Spleen (tissue), 11 donors: Measurements from ENCODE around the gene HMCN2. TPM values are rescaled to one million over a fixed set of nuclear protein-coding genes. Genes with fewer than 3 reads are reported as not detected.

Experiments used
- DNase-seq: peaks from one replicate; pipeline ENCODE4 v3.0.0-alpha.2; 2020
- H3K27ac ChIP-seq, 8 donors: fragments of 200-600 bp; sonication (generic) in 7 of 8; 1 replicate in 4 of 8; 2 replicates in 4 of 8; pipeline versions ENCODE4 v1.5.0 to v1.8.0; 2016 to 2021; ENCODE audit warnings: inconsistent platforms in 4 of 8, mild to moderate bottlenecking in 4 of 8, moderate library complexity in 1 of 8
- H3K27me3 ChIP-seq, 7 donors: fragments of 200-600 bp; sonication (generic) in 6 of 7; replicated peaks in 1 of 7; 1 replicate in 4 of 7; 2 replicates in 3 of 7; pipeline versions ENCODE4 v1.5.0 to v1.8.0; 2016 to 2021; ENCODE audit warnings: inconsistent platforms in 3 of 7, mild to moderate bottlenecking in 1 of 7
- H3K36me3 ChIP-seq, 6 donors: fragments of 200-600 bp; sonication (generic) in 5 of 6; 1 replicate in 4 of 6; 2 replicates in 2 of 6; pipeline versions ENCODE4 v1.5.0 to v1.8.0; 2016 to 2021; ENCODE audit warnings: inconsistent platforms in 2 of 6
- H3K4me1 ChIP-seq, 6 donors: fragments of 200-600 bp; sonication (generic) in 5 of 6; 1 replicate in 3 of 6; 2 replicates in 3 of 6; pipeline versions ENCODE4 v1.5.0 to v1.8.0; 2016 to 2021; ENCODE audit warnings: inconsistent platforms in 3 of 6
- H3K4me3 ChIP-seq, 8 donors: fragments of 200-600 bp; sonication (generic) in 7 of 8; 1 replicate in 4 of 8; 2 replicates in 4 of 8; pipeline versions ENCODE4 v1.5.0 to v1.8.0; 2016 to 2021; ENCODE audit warnings: inconsistent platforms in 4 of 8, mild to moderate bottlenecking in 4 of 8, moderate library complexity in 2 of 8
- H3K9me3 ChIP-seq, 8 donors: fragments of 200-600 bp; sonication (generic) in 7 of 8; 1 replicate in 4 of 8; 2 replicates in 4 of 8; pipeline versions ENCODE4 v1.5.0 to v1.8.0; 2016 to 2021; ENCODE audit warnings: inconsistent platforms in 4 of 8
- CTCF ChIP-seq, 11 experiments: fragments of 200-600 bp in 7 of 11; fragments of 450-650 bp in 4 of 11; sonication (generic) in 4 of 11; IDR thresholded peaks in 8 of 11; conservative IDR thresholded peaks in 3 of 11; 1 replicate in 7 of 11; 2 replicates in 4 of 11; pipeline versions ENCODE4 v1.4.0 to v1.8.0; 2016 to 2021; ENCODE audit warnings: antibody characterized with exemption in 11 of 11, inconsistent platforms in 4 of 11, mild to moderate bottlenecking in 1 of 11
- POLR2A ChIP-seq, 3 donors: fragments of 450-650 bp; IDR thresholded peaks; one replicate each; pipeline ENCODE4 v1.5.1; 2017; ENCODE audit warnings: antibody characterized with exemption in 3 of 3, mild to moderate bottlenecking in 1 of 3
- POLR2AphosphoS5 ChIP-seq, 3 donors: sonication (generic); formaldehyde crosslinking; IDR thresholded peaks; one replicate each; pipeline ENCODE4 v1.5.1; 2017; ENCODE audit warnings: antibody characterized with exemption in 3 of 3
- WGBS, 5 donors: extraction: QIAGEN DNeasy Blood & Tissue Kit in 3 of 5; methylation state at CpG; one replicate each; pipeline versions ENCODE4 v1.1.5 to v1.1.7; 2013 to 2018; 5-methylcytosine and 5-hydroxymethylcytosine counted together
- intact Hi-C: fragments of 100-400 bp; cut with DNase I; formaldehyde crosslinking; loops from one replicate; pipeline ENCODE4 v1.15.0; 2023; ENCODE audit warnings: low total_unique reads
- polyA plus RNA-seq, 3 donors: library from polyadenylated mRNA; stranded (reverse); fragments of 200-250 nt; gene quantifications; one replicate each; pipeline ENCODE4 v1.2.1, GENCODE V29; 2013
- total RNA-seq, 7 donors: library from RNA; depleted of rRNA in 3 of 7; stranded (reverse); fragments of >200 nt in 3 of 7; fragmentation: NEBNext Ultra II Directional in 4 of 7; extraction: Animal tissue kit (Norgen Biotek cat#: 25700) in 4 of 7; gene quantifications; one replicate each; pipeline versions ENCODE4 v1.1.0 to v1.2.1, GENCODE V29; 2016 to 2021
- donor health status: healthy with polysubstance abuse.
- donor health status: DM: no; HTN: no; CAD: no; lungs with moderate emphysema.
- donor health status: DM: no; HTN: no; CAD: no.
- donor health status: Bipolar disorder and iron deficiency.
- donor health status: healthy.
- donor health status: DM: no; HTN: no; CAD: no.
- donor health status: DM: yes; HTN: yes; CAD: no.

HMCN2 gene
- total and polyA plus RNA-seq, 10 donors, result 0.09 to 1.9 (median 0.73) TPM

DNA sequence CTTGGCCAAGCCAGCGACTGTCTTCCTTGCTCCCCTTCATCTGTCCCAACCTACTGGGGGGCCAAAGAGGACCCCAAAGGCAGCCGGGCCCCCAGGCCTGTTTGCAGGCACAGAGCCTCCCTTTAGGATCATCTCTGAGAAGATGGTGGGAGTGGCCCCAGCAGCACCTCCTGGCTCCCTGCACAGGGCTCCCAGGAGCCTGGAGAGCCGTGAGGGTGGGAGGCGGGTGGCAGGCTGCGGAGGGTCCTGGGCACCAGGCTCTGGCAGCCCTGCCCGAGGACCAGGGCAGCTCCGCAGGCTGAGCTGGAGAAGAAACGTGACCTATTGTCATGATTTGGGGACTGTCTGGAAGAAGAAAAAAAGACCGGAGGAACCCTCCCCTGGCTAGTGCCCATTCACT, 212.6 kb downstream of the HMCN2 start:
- no peaks in the 10 kb centered on the region for H3K9me3 ChIP-seq
- no peak for TF ChIP-seq CTCF (IDR thresholded peaks at IDR 0.05 in 8 of 11, conservative IDR thresholded peaks at IDR 0.05 in 3 of 11)
- H3K36me3 ChIP-seq, result peaks cover 0 to 26% (median 0%) of the 10 kb centered on the region in 6 donors
- 88 to 97% (median 94%) methylated on average over 7 to 9 of the region's 9 CpGs for WGBS, 5 donors
- intact Hi-C loops, result no loop called here
- no peak for DNase-seq
- no peak overlapping the region for H3K27ac ChIP-seq
- H3K4me1 ChIP-seq, result no peaks in the 10 kb centered on the region
- H3K4me3 ChIP-seq, result no peak overlapping the region
- H3K27me3 ChIP-seq, result peaks cover 0 to 31% (median 0%) of the 10 kb centered on the region in 7 donors

DNA sequence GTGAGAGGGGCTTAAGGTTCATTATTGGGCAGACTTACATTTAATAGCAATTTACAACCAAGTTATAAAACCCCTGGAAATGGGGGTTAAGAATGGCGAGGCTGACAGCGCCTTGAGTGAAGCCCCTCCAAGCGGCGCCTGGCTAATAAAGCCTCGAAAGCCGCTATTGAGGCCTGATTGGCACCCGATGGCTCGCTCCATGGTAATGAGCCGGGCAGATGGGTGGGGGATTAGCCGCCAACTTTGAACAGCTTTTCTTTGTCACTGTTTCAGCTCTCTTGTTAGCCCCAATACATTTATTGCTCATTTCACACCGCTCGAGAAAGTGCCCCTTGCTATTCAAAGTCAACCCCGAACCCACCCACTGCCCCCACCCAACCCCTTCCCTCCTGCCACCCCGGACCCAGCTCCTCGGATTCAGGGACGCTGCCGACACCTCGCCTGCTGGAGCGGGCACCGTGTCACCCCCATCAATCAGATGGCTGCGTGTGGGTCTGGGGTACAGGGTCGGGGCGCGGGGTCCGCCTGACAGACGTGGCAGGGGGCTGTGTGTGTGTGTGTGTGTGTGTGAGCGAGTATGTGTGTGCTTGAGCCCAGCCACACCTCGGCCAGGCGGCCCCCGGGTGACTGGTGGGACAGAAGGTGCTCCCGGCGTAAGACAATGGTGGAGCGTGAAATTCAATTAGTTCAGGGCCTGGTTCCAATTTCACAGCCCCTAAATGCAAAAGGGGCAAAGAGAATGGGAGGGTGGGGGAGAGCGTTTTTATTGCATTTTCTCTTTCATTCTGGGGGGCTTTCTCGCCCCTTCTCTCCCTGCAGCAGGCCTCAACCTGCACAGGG, 213.4 kb downstream of the HMCN2 start:
- no peak for DNase-seq

GRCh38 chr9:130479587-130479986, 214.0 kb downstream of the HMCN2 start:
- 84 to 93% (median 90%) methylated on average over 10 to 19 of the region's 19 CpGs for WGBS, 5 donors
- DNase-seq, result no peak
- intact Hi-C loops, result no loop called here
- TF ChIP-seq POLR2A (IDR thresholded peaks at IDR 0.05) (no peak), POLR2AphosphoS5 (IDR thresholded peaks at IDR 0.05) (no peak), CTCF (IDR thresholded peaks at IDR 0.05 in 8 of 11, conservative IDR thresholded peaks at IDR 0.05 in 3 of 11) (no peak)
- Histone ChIP-seq H3K27me3 (peaks cover 0 to 33% (median 0%) of the 10 kb centered on the region in 7 donors), H3K36me3 (peaks cover 0 to 26% (median 0%) of the 10 kb centered on the region in 6 donors), H3K4me1 (no peaks in the 10 kb centered on the region), H3K9me3 (no peaks in the 10 kb centered on the region), H3K27ac (no peak overlapping the region), H3K4me3 (no peak overlapping the region)

More for the DNA sequence above, 213.4 kb downstream of the HMCN2 start:
- H3K4me1 ChIP-seq, result no peaks in the 10 kb centered on the region
- H3K27me3 ChIP-seq, result peaks cover 0 to 33% (median 0%) of the 10 kb centered on the region in 7 donors
- no peak for TF ChIP-seq POLR2A (IDR thresholded peaks at IDR 0.05)
- TF ChIP-seq POLR2AphosphoS5 (IDR thresholded peaks at IDR 0.05), result no peak
- TF ChIP-seq CTCF (IDR thresholded peaks at IDR 0.05 in 8 of 11, conservative IDR thresholded peaks at IDR 0.05 in 3 of 11), result no peak
- no peak overlapping the region for H3K4me3 ChIP-seq
- H3K27ac ChIP-seq, result no peak overlapping the region
- intact Hi-C loops, result no loop called here
- H3K36me3 ChIP-seq, result peaks cover 0 to 26% (median 0%) of the 10 kb centered on the region in 6 donors
- H3K9me3 ChIP-seq, result no peaks in the 10 kb centered on the region
- 85 to 87% (median 87%) methylated on average over 31 to 35 of the region's 35 CpGs for WGBS, 5 donors

GRCh38 chr9:130480673-130481072, 215.1 kb downstream of the HMCN2 start:
- Histone ChIP-seq H3K4me3 (no peak overlapping the region), H3K9me3 (no peaks in the 10 kb centered on the region), H3K27ac (no peak overlapping the region), H3K36me3 (peaks cover 0 to 26% (median 0%) of the 10 kb centered on the region in 6 donors), H3K27me3 (peaks cover 0 to 31% (median 0%) of the 10 kb centered on the region in 7 donors), H3K4me1 (no peaks in the 10 kb centered on the region)
- WGBS, 5 donors, result 68 to 86% (median 81%) methylated on average over 7 to 16 of the region's 16 CpGs
- TF ChIP-seq POLR2A (IDR thresholded peaks at IDR 0.05), result no peak
- no peak for TF ChIP-seq POLR2AphosphoS5 (IDR thresholded peaks at IDR 0.05)
- no peak for TF ChIP-seq CTCF (IDR thresholded peaks at IDR 0.05 in 8 of 11, conservative IDR thresholded peaks at IDR 0.05 in 3 of 11)
- intact Hi-C loops, result no loop called here
- no peak for DNase-seq
